ENCODE data around the gene KRT72. TPM values are rescaled to one million over a fixed set of nuclear protein-coding genes. Genes with fewer than 3 reads are reported as not detected.

The KRT72 gene
- total RNA-seq, 1 donor from 2014 or later = not detected

GRCh38 chr12:52573743-52574142 is 27.5 kb downstream of the KRT72 start, which contains the start of gene KRT74:
TSS of gene KRT74 (minus strand) at chr12:52573843. CDS start at chr12:52573777, 66 bp downstream.
- H3K27ac ChIP-seq (ENCODE audit: low read depth, low read length) = no peak within 1 kb of the TSS
- no peaks in the 10 kb centered on the region for H3K4me1 ChIP-seq (ENCODE audit: control insufficient read depth in 3 of 3, insufficient read depth in 3 of 3, low read length in 3 of 3)
- H3K36me3 ChIP-seq (ENCODE audit: control insufficient read depth in 3 of 3, insufficient read depth in 3 of 3, low read length in 3 of 3) = no peaks in the 10 kb centered on the region
- no peaks in the 10 kb centered on the region for H3K9me3 ChIP-seq (ENCODE audit: control insufficient read depth in 3 of 3, low read length in 3 of 3)
- no peak within 1 kb of the TSS for H3K9ac ChIP-seq (ENCODE audit: low read depth in 1 of 3, low read length in 3 of 3)
- H3K4me3 ChIP-seq (ENCODE audit: low read length in 3 of 3) = no peak within 1 kb of the TSS
- peaks cover 14 to 30% (median 23%) of the 10 kb centered on the region in 3 donors for H3K27me3 ChIP-seq (ENCODE audit: control insufficient read depth in 3 of 3, insufficient read depth in 3 of 3, low read length in 3 of 3)

GRCh38 chr12:52573306-52573705 is 28.0 kb downstream of the KRT72 start:
- Histone ChIP-seq H3K9me3 (ENCODE audit: control insufficient read depth in 3 of 3, low read length in 3 of 3) (no peaks in the 10 kb centered on the region), H3K27ac (ENCODE audit: low read depth, low read length) (no peak overlapping the region), H3K4me3 (ENCODE audit: low read length in 3 of 3) (no peak overlapping the region), H3K27me3 (ENCODE audit: control insufficient read depth in 3 of 3, insufficient read depth in 3 of 3, low read length in 3 of 3) (peaks cover 14 to 33% (median 26%) of the 10 kb centered on the region in 3 donors), H3K4me1 (ENCODE audit: control insufficient read depth in 3 of 3, insufficient read depth in 3 of 3, low read length in 3 of 3) (no peaks in the 10 kb centered on the region), H3K9ac (ENCODE audit: low read depth in 1 of 3, low read length in 3 of 3) (no peak overlapping the region), H3K36me3 (ENCODE audit: control insufficient read depth in 3 of 3, insufficient read depth in 3 of 3, low read length in 3 of 3) (no peaks in the 10 kb centered on the region)

GRCh38 chr12:52570511-52570910 is 30.8 kb downstream of the KRT72 start:
- Histone ChIP-seq H3K4me3 (ENCODE audit: low read length in 3 of 3) (no peak overlapping the region), H3K4me1 (ENCODE audit: control insufficient read depth in 3 of 3, insufficient read depth in 3 of 3, low read length in 3 of 3) (no peaks in the 10 kb centered on the region), H3K36me3 (ENCODE audit: control insufficient read depth in 3 of 3, insufficient read depth in 3 of 3, low read length in 3 of 3) (no peaks in the 10 kb centered on the region), H3K9me3 (ENCODE audit: control insufficient read depth in 3 of 3, low read length in 3 of 3) (no peaks in the 10 kb centered on the region), H3K27me3 (ENCODE audit: control insufficient read depth in 3 of 3, insufficient read depth in 3 of 3, low read length in 3 of 3) (peaks cover 14 to 50% (median 35%) of the 10 kb centered on the region in 3 donors), H3K9ac (ENCODE audit: low read depth in 1 of 3, low read length in 3 of 3) (no peak overlapping the region), H3K27ac (ENCODE audit: low read depth, low read length) (no peak overlapping the region)

GRCh38 chr12:52568111-52568510 is 33.2 kb downstream of the KRT72 start:
- Histone ChIP-seq H3K9ac (ENCODE audit: low read depth in 1 of 3, low read length in 3 of 3) (no peak overlapping the region), H3K27me3 (ENCODE audit: control insufficient read depth in 3 of 3, insufficient read depth in 3 of 3, low read length in 3 of 3) (peaks cover 19 to 48% (median 30%) of the 10 kb centered on the region in 3 donors), H3K4me3 (ENCODE audit: low read length in 3 of 3) (no peak overlapping the region), H3K4me1 (ENCODE audit: control insufficient read depth in 3 of 3, insufficient read depth in 3 of 3, low read length in 3 of 3) (no peaks in the 10 kb centered on the region), H3K36me3 (ENCODE audit: control insufficient read depth in 3 of 3, insufficient read depth in 3 of 3, low read length in 3 of 3) (no peaks in the 10 kb centered on the region), H3K9me3 (ENCODE audit: control insufficient read depth in 3 of 3, low read length in 3 of 3) (no peaks in the 10 kb centered on the region), H3K27ac (ENCODE audit: low read depth, low read length) (no peak overlapping the region)

- H3K9ac ChIP-seq (ENCODE audit: low read depth in 1 of 3, low read length in 3 of 3) = no peak overlapping the region
- no peak overlapping the region for H3K27ac ChIP-seq (ENCODE audit: low read depth, low read length)
- H3K4me3 ChIP-seq (ENCODE audit: low read length in 3 of 3) = no peak overlapping the region
- H3K9me3 ChIP-seq (ENCODE audit: control insufficient read depth in 3 of 3, low read length in 3 of 3) = no peaks in the 10 kb centered on the region
- H3K4me1 ChIP-seq (ENCODE audit: control insufficient read depth in 3 of 3, insufficient read depth in 3 of 3, low read length in 3 of 3) = no peaks in the 10 kb centered on the region
- no peaks in the 10 kb centered on the region for H3K36me3 ChIP-seq (ENCODE audit: control insufficient read depth in 3 of 3, insufficient read depth in 3 of 3, low read length in 3 of 3)
- peaks cover 19 to 48% (median 23%) of the 10 kb centered on the region in 3 donors for H3K27me3 ChIP-seq (ENCODE audit: control insufficient read depth in 3 of 3, insufficient read depth in 3 of 3, low read length in 3 of 3)
Observed at GRCh38 chr12:52566847-52567291, 34.4 kb downstream of the KRT72 start.

- peaks cover 6 to 44% (median 32%) of the 10 kb centered on the region in 3 donors for H3K27me3 ChIP-seq (ENCODE audit: control insufficient read depth in 3 of 3, insufficient read depth in 3 of 3, low read length in 3 of 3)
- no peak overlapping the region for H3K9ac ChIP-seq (ENCODE audit: low read depth in 1 of 3, low read length in 3 of 3)
- no peak overlapping the region for H3K4me3 ChIP-seq (ENCODE audit: low read length in 3 of 3)
- H3K27ac ChIP-seq (ENCODE audit: low read depth, low read length) = no peak overlapping the region
- H3K36me3 ChIP-seq (ENCODE audit: control insufficient read depth in 3 of 3, insufficient read depth in 3 of 3, low read length in 3 of 3) = no peaks in the 10 kb centered on the region
- no peaks in the 10 kb centered on the region for H3K9me3 ChIP-seq (ENCODE audit: control insufficient read depth in 3 of 3, low read length in 3 of 3)
- H3K4me1 ChIP-seq (ENCODE audit: control insufficient read depth in 3 of 3, insufficient read depth in 3 of 3, low read length in 3 of 3) = no peaks in the 10 kb centered on the region
Observed at GRCh38 chr12:52564582-52564981, 36.7 kb downstream of the KRT72 start.

- H3K4me3 ChIP-seq (ENCODE audit: low read length in 3 of 3) = no peak overlapping the region
- no peaks in the 10 kb centered on the region for H3K4me1 ChIP-seq (ENCODE audit: control insufficient read depth in 3 of 3, insufficient read depth in 3 of 3, low read length in 3 of 3)
- H3K27me3 ChIP-seq (ENCODE audit: control insufficient read depth in 3 of 3, insufficient read depth in 3 of 3, low read length in 3 of 3) = peaks cover 6 to 36% (median 28%) of the 10 kb centered on the region in 3 donors
- H3K9me3 ChIP-seq (ENCODE audit: control insufficient read depth in 3 of 3, low read length in 3 of 3) = no peaks in the 10 kb centered on the region
- no peak overlapping the region for H3K9ac ChIP-seq (ENCODE audit: low read depth in 1 of 3, low read length in 3 of 3)
- no peaks in the 10 kb centered on the region for H3K36me3 ChIP-seq (ENCODE audit: control insufficient read depth in 3 of 3, insufficient read depth in 3 of 3, low read length in 3 of 3)
- H3K27ac ChIP-seq (ENCODE audit: low read depth, low read length) = no peak overlapping the region
Observed at GRCh38 chr12:52561880-52562449, 39.3 kb downstream of the KRT72 start.

- Histone ChIP-seq H3K27me3 (ENCODE audit: control insufficient read depth in 3 of 3, insufficient read depth in 3 of 3, low read length in 3 of 3) (peaks cover 6 to 26% (median 20%) of the 10 kb centered on the region in 3 donors), H3K27ac (ENCODE audit: low read depth, low read length) (no peak overlapping the region), H3K36me3 (ENCODE audit: control insufficient read depth in 3 of 3, insufficient read depth in 3 of 3, low read length in 3 of 3) (no peaks in the 10 kb centered on the region), H3K4me3 (ENCODE audit: low read length in 3 of 3) (no peak overlapping the region), H3K9ac (ENCODE audit: low read depth in 1 of 3, low read length in 3 of 3) (no peak overlapping the region), H3K9me3 (ENCODE audit: control insufficient read depth in 3 of 3, low read length in 3 of 3) (no peaks in the 10 kb centered on the region), H3K4me1 (ENCODE audit: control insufficient read depth in 3 of 3, insufficient read depth in 3 of 3, low read length in 3 of 3) (no peaks in the 10 kb centered on the region)
Observed at GRCh38 chr12:52559979-52560378, 41.3 kb downstream of the KRT72 start.

GRCh38 chr12:52558781-52559445 is 42.4 kb downstream of the KRT72 start:
- H3K4me3 ChIP-seq (ENCODE audit: low read length in 3 of 3) = no peak overlapping the region
- no peaks in the 10 kb centered on the region for H3K36me3 ChIP-seq (ENCODE audit: control insufficient read depth in 3 of 3, insufficient read depth in 3 of 3, low read length in 3 of 3)
- no peak overlapping the region for H3K27ac ChIP-seq (ENCODE audit: low read depth, low read length)
- no peaks in the 10 kb centered on the region for H3K9me3 ChIP-seq (ENCODE audit: control insufficient read depth in 3 of 3, low read length in 3 of 3)
- no peaks in the 10 kb centered on the region for H3K4me1 ChIP-seq (ENCODE audit: control insufficient read depth in 3 of 3, insufficient read depth in 3 of 3, low read length in 3 of 3)
- H3K9ac ChIP-seq (ENCODE audit: low read depth in 1 of 3, low read length in 3 of 3) = no peak overlapping the region
- H3K27me3 ChIP-seq (ENCODE audit: control insufficient read depth in 3 of 3, insufficient read depth in 3 of 3, low read length in 3 of 3) = peaks cover 0 to 27% (median 11%) of the 10 kb centered on the region in 3 donors

- Histone ChIP-seq H3K36me3 (ENCODE audit: control insufficient read depth in 3 of 3, insufficient read depth in 3 of 3, low read length in 3 of 3) (no peaks in the 10 kb centered on the region), H3K27ac (ENCODE audit: low read depth, low read length) (no peak overlapping the region), H3K4me1 (ENCODE audit: control insufficient read depth in 3 of 3, insufficient read depth in 3 of 3, low read length in 3 of 3) (no peaks in the 10 kb centered on the region), H3K9me3 (ENCODE audit: control insufficient read depth in 3 of 3, low read length in 3 of 3) (no peaks in the 10 kb centered on the region), H3K9ac (ENCODE audit: low read depth in 1 of 3, low read length in 3 of 3) (no peak overlapping the region), H3K27me3 (ENCODE audit: control insufficient read depth in 3 of 3, insufficient read depth in 3 of 3, low read length in 3 of 3) (peaks cover 0 to 24% (median 11%) of the 10 kb centered on the region in 3 donors), H3K4me3 (ENCODE audit: low read length in 3 of 3) (no peak overlapping the region)
Observed at GRCh38 chr12:52557476-52557875, 43.8 kb downstream of the KRT72 start.

All from skeletal muscle tissue (tissue), 4 donors.